ENCODE measurements around the gene LPIN1.
A peak's percentile ranks its signal among the peaks of the same experiment; 100 is the strongest.
"Not testable (repeated sequence)": the region's sequence is repeated elsewhere in the genome, so short reads cannot be mapped to it uniquely, and the experiment has no call there.

Gene LPIN1

GRCh38 chr2:11745613-11746375 lies 638 bp upstream of the LPIN1 start:
- no peak for DNase-seq

DNA sequence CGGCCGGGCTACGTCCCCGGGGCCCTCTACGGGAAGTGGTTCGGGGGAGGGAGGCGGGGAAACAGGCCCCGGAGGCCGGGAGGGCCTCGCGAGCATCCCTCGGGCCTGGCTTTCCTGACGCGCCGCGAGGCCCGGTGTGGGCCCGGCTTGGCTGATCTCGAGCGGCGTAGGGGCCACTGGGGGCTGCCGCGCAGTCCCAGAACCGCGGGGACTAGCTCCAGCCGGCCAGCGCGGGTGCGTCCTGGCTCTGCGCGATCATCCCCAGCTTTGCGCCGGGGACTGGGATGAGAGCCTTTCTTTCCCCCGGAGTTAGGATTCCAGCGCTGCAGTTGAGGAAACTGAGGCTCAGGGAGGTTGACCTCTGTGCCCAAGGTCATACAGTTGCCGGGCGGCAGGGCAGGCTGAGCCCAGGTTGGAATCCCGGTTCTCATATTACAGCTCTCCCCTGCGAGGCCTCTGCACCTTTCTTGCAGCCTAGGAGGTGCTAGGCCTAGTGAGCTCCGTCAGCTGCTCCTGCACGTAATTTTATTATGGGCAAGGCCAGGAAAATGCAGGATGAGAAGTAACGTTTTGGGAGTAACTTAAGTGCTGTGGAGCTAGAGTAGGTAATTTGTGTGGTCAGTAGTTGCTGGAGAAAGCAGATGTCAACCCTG lies 501 bp downstream of the LPIN1 start:
- peak; percentile 65 for DNase-seq

GRCh38 chr2:11748018-11748860 lies 1.8 kb downstream of the LPIN1 start:
- DNase-seq: no peak

- DNase-seq: no peak
Observed at GRCh38 chr2:11748861-11749645, 2.6 kb downstream of the LPIN1 start.

- DNase-seq: no peak
Observed at GRCh38 chr2:11749646-11750349, 3.4 kb downstream of the LPIN1 start.

DNA sequence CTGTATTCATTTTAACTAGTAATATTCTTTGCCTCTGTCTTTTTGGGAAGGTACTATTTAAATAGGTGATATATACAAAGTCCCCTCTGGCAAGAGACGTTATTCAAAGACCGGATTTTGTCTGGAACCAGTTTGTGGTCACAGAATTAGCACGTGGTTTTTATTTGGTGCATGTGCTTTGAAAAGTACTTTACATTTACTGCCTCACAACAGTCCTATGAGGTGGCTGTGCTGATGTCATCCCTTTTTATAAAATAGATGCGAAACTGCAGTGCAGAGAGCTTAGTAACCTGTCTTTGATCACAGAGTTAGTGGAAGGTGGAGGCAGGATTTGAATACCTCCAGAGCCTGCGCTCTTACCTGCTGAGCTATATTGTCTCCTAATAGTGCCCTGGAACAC lies 4.0 kb downstream of the LPIN1 start:
- DNase-seq: no peak

DNA sequence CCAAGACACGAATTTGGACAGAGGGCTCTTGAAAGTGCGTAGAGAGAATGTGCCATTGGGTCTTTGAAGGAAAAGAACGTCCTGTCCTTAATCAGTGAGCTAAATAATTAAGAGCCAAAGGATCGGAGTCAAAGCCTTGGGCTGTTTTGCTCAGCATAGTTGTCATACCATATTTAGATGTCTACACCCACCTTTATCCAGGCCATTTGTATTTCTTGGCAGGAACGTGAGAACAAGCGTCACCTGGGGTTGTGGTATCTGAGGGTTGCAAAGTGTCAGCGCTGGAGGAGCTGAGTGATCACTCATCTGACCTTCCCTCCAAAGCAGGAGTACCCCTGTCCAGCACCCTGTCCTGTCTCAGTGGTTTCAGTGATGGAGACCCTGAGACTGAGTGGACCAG lies 4.5 kb downstream of the LPIN1 start:
- DNase-seq: no peak

DNA sequence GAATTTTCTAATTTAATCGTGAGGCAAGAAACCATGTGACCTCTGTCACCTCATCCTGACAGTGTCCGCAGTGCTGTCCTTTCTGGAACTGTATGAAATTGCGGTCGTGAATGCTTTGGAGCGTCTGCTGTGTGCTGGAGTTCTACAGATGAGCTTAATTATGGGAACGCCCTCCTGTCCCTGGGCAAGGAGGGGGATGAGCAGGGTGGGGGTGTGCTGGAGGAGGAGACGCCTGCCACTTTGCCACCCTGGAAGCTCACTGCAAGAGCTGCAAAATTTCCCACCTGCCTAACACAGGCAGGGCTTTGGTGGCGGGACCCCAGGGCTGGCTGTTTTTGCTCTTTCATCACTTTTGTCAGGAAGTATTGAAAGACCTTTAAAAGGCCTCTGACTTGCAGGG lies 6.5 kb downstream of the LPIN1 start:
- no peak for DNase-seq

- no peak for DNase-seq
Observed at GRCh38 chr2:11753452-11753885, 7.0 kb downstream of the LPIN1 start.

- peak; percentile 82 for DNase-seq
Observed at GRCh38 chr2:11753886-11754699, 7.7 kb downstream of the LPIN1 start.

DNA sequence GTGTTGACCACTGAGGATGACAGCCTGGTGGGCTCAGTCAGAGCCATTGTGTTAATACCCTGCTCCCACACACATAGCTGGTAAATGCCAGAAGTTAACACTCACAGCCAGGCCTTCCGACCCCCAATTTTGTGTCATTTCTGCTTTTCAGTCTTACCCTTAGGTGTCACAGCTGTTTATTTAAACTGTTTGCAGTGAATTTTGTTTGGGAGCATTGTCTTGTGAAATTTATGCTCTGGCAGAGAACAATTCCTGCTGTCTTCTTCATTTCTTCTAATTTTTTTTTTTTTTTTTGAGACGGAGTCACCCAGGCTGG lies 8.2 kb downstream of the LPIN1 start:
- no peak for DNase-seq

DNA sequence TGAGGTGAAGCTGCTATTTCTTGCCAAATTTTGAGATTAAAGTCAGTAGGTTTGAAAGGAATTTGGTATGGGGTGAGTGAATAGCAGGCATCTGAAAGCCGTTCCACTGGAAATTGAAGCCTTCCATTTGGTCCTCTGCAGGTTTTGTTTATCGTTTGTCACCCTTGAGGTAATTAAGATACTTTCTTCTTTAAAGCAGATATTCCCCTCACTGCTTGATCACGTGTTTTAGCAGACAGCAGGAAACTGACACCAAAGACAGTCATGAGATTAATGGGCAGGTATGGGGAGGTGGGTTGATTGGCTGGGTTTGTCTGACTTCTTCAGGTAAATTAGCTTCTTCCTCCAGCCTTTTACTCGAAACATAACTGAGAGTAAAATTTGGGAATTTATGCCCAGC lies 10.7 kb downstream of the LPIN1 start:
- no peak for DNase-seq

- no peak for DNase-seq
Observed at GRCh38 chr2:11758187-11758586, 11.8 kb downstream of the LPIN1 start.

- no peak for DNase-seq
Observed at GRCh38 chr2:11758647-11759046, 12.2 kb downstream of the LPIN1 start.

DNA sequence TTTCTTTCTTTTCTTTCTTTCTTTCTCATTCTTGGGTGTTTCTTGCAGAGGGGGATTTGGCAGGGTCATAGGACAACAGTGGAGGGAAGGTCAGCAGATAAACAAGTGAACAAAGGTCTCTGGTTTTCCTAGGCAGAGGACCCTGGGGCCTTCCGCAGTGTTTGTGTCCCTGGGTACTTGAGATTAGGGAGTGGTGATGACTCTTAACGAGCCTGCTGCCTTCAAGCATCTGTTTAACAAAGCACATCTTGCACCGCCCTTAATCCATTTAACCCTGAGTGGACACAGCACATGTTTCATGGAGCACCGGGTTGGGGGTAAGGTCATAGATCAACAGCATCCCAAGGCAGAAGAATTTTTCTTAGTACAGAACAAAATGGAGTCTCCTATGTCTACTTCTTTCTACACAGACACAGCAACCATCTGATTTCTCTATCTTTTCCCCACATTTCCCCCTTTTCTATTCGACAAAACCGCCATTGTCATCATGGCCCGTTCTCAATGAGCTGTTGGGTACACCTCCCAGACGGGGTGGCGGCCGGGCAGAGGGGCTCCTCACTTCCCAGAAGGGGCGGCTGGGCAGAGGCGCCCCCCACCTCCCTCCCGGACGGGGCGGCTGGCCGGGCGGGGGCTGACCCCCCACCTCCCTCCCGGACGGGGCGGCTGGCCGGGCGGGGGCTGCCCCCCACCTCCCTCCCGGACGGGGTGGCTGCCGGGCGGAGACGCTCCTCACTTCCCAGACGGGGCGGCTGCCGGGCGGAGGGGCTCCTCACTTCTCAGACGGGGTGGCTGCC lies 12.9 kb downstream of the LPIN1 start:
- DNase-seq: not testable (repeated sequence)

- no peak for DNase-seq
Observed at GRCh38 chr2:11761259-11761658, 14.8 kb downstream of the LPIN1 start.

DNA sequence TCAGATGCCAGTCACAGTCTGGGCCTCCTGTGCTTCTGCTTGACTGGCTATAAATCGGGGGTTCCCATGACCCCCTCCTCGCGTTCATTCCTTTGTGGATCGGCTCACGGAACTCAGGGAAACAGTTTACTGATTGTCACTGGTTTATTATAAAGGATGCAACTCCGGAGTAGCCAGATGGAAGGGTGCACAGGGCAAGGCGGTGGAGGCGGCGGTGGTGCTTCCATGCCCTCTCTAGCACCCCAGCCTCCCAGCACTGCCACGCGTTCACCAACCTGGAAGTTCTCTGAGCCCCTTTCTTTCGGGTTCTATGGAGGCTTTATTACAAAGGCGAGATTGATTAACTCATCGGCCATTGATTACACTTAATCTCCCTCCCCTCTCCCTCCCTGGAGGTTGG lies 15.6 kb downstream of the LPIN1 start:
- no peak for DNase-seq

- DNase-seq: no peak
Observed at GRCh38 chr2:11762799-11763461, 16.5 kb downstream of the LPIN1 start.

GRCh38 chr2:11764359-11764758 lies 17.9 kb downstream of the LPIN1 start:
- DNase-seq: no peak

GRCh38 chr2:11764920-11765319 lies 18.5 kb downstream of the LPIN1 start:
- DNase-seq: no peak
